Measurements from ENCODE around the gene SLC39A13. TPM values are rescaled to one million over a fixed set of nuclear protein-coding genes. Genes with fewer than 3 reads are reported as not detected.

The SLC39A13 gene
- total and polyA plus RNA-seq, 8 donors: 14.6 to 55.6 (median 22.4) TPM

DNA sequence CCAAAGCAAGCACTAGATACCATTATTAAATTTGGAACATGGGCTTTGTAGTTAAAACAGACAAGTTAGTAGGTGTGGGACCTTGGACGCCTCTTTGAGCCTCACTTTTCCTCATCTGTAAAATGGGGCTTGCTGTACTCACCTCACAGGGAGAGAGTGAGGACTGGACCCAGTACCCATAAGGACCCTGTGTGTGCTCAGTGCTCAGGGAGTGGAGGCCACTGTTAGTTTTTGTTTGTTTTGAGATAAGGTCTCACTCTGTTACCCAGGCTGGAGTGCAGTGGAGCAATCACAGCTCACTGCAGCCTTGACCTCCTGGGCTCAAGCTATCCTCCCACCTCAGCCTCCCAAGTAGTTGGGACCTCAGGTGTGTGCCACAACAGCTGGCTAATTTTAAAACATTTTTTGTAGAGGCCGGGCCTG lies 31.7 kb downstream of the SLC39A13 start:
- WGBS, 2 donors: 83 to 88% methylated on average over 2 of the region's 2 CpGs
- DNase-seq: no peak
- Histone ChIP-seq H3K36me3 (no peaks in the 10 kb centered on the region), H3K27me3 (no peaks in the 10 kb centered on the region), H3K9me3 (no peaks in the 10 kb centered on the region), H3K27ac (no peak overlapping the region), H3K4me1 (peaks cover 0 to 9% (median 0%) of the 10 kb centered on the region in 3 donors), H3K4me3 (no peak overlapping the region)
- FAIRE-seq: no peak
- ATAC-seq: no peak
- TF ChIP-seq, protein P1, sequence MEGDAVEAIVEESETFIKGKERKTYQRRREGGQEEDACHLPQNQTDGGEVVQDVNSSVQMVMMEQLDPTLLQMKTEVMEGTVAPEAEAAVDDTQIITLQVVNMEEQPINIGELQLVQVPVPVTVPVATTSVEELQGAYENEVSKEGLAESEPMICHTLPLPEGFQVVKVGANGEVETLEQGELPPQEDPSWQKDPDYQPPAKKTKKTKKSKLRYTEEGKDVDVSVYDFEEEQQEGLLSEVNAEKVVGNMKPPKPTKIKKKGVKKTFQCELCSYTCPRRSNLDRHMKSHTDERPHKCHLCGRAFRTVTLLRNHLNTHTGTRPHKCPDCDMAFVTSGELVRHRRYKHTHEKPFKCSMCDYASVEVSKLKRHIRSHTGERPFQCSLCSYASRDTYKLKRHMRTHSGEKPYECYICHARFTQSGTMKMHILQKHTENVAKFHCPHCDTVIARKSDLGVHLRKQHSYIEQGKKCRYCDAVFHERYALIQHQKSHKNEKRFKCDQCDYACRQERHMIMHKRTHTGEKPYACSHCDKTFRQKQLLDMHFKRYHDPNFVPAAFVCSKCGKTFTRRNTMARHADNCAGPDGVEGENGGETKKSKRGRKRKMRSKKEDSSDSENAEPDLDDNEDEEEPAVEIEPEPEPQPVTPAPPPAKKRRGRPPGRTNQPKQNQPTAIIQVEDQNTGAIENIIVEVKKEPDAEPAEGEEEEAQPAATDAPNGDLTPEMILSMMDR (IDR thresholded peaks at IDR 0.05): no peak
- intact Hi-C loops (cut with DNase I): loop anchor here in 1 of 3 donors (10.0 kb wide), 1 partner anchor 65 kb away; the partner anchor contains the start of gene SPI1

DNA sequence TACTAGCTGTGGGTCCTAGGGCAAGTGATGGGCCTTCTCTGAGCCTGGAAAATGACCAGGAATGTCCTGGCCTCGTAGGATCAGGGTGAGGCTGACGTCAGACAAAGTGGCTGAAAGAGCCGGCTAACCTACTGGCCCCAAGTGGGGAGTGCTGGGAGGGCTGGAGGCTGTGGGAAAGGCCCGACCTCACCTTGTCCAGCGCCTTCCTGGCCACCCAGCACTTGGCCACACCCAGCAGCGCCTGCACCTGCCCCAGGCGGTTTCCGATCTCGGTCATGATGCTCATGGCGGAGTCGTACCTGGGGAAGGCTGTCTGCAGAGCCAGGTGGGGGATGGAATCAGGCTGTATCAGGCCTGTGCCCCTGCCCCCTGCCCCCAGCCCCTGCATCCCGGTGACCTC lies 33.0 kb downstream of the SLC39A13 start:
- no peaks in the 10 kb centered on the region for H3K9me3 ChIP-seq
- no peaks in the 10 kb centered on the region for H3K36me3 ChIP-seq
- H3K27ac ChIP-seq: no peak overlapping the region
- no peak for FAIRE-seq
- peaks cover 0 to 9% (median 0%) of the 10 kb centered on the region in 3 donors for H3K4me1 ChIP-seq
- no peaks in the 10 kb centered on the region for H3K27me3 ChIP-seq
- 81 to 88% methylated on average over 12 of the region's 12 CpGs for WGBS, 2 donors
- DNase-seq: no peak
- H3K4me3 ChIP-seq: no peak overlapping the region
- TF ChIP-seq, protein P1 (IDR thresholded peaks at IDR 0.05): no peak
- intact Hi-C loops (cut with DNase I): loop anchor here in 1 of 3 donors (10.0 kb wide), 1 partner anchor 67 kb away; the partner anchor contains the start of gene SPI1
- no peak for ATAC-seq

DNA sequence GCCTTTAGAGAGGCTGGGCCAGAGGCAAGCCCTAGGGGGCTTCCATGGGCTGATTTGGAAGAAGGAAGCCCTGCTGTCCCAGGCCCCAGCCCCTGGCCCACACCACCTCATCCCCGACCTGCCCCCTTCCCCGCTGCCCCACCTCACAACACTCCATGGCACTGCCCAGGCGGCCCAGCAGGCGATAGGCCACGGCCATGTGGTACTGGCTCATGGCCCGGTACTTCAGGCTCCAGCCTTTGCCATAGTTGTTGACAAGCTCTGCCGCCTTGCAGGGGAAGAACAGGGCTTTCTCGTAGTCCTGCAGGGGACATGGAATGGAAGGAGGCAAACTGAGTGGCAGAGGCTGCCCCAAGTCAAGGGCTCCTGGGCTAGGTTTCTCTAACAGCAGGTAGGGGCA lies 34.1 kb downstream of the SLC39A13 start:
- DNase-seq (no peak), ATAC-seq (no peak), FAIRE-seq (no peak)
- no peaks in the 10 kb centered on the region for H3K9me3 ChIP-seq
- H3K36me3 ChIP-seq: no peaks in the 10 kb centered on the region
- whole genome bisulfite sequencing, 2 donors: 84 to 88% methylated on average over 8 of the region's 8 CpGs
- H3K27me3 ChIP-seq: no peaks in the 10 kb centered on the region
- no peak overlapping the region for H3K27ac ChIP-seq
- peaks cover 0 to 6% (median 0%) of the 10 kb centered on the region in 3 donors for H3K4me1 ChIP-seq
- intact Hi-C loops (cut with DNase I): loop anchor here in 1 of 3 donors (10.0 kb wide), 1 partner anchor 68 kb away; the partner anchor contains the start of gene SPI1
- TF ChIP-seq, protein P1 (IDR thresholded peaks at IDR 0.05): no peak
- H3K4me3 ChIP-seq: no peak overlapping the region

DNA sequence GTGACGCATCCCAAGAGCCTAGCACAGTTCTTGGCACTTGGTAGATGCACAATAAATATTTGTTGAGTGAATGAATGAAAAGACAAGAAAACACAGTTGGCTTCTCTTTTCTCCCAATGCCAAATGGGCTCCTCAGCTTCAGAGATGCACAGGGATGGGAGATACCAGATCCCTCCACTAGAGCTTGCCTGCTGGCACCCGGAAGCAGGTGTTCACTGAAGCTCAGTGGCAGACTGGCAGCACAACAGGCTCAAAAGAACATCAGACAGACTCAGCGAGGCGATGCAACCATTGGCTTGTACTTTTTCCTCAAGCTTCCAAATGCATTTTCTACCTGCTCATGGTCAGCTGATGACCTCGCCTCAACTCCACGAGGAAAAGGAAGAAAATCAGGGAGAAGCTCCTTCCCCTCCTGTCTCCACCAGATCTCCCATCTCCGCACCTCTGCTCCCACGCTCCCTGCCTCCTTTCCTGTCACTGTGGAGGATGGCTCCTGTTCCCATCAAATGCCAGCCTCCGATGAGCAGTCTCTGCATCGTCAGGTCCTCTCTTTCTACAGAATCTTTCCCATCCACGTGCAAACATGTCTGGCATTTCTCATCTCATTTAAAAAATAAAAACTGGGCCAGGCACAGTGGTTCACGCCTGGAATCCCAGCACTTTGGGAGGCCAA lies 34.8 kb downstream of the SLC39A13 start:
- intact Hi-C loops (cut with DNase I): loop anchor here in 1 of 3 donors (10.0 kb wide), 1 partner anchor 68 kb away; the partner anchor contains the start of gene SPI1
- Histone ChIP-seq H3K9me3 (no peaks in the 10 kb centered on the region), H3K27me3 (no peaks in the 10 kb centered on the region), H3K27ac (no peak overlapping the region), H3K4me1 (no peaks in the 10 kb centered on the region), H3K4me3 (no peak overlapping the region), H3K36me3 (no peaks in the 10 kb centered on the region)
- WGBS, 2 donors: 77 to 82% methylated on average over 12 of the region's 12 CpGs
- FAIRE-seq (no peak), DNase-seq (no peak), ATAC-seq (peak in 1 of 4 donors; percentile 38)
- TF ChIP-seq, protein P1 (IDR thresholded peaks at IDR 0.05): no peak

DNA sequence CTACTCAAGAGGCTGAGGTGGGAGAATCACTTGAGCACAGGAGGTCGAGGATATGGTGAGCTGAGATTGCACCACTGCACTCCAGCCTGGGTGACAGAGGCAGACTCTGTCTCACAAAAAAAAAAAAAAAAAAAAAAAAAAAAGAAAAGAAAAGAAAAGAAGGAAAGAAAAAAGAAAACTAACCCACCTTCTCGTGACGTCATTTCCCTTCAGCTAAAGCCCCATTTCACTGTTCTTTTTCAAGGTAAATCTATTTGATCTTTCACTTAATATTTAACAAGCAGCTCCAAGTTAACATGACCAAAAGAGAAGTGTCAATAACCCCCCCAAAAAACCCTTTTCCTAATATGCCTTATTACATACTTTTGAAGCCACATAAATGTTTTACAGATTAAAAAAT lies 35.4 kb downstream of the SLC39A13 start:
- FAIRE-seq: no peak
- intact Hi-C loops (cut with DNase I): loop anchor here in 1 of 3 donors (10.0 kb wide), 1 partner anchor 69 kb away; the partner anchor contains the start of gene SPI1
- WGBS, 2 donors: 67 to 69% methylated on average over 3 of the region's 3 CpGs

More for the DNA sequence above, 35.4 kb downstream of the SLC39A13 start:
- Histone ChIP-seq H3K9me3 (no peaks in the 10 kb centered on the region), H3K36me3 (no peaks in the 10 kb centered on the region), H3K27me3 (no peaks in the 10 kb centered on the region), H3K4me1 (no peaks in the 10 kb centered on the region), H3K27ac (no peak overlapping the region), H3K4me3 (no peak overlapping the region)
- DNase-seq (no peak), ATAC-seq (no peak)
- TF ChIP-seq, protein P1 (IDR thresholded peaks at IDR 0.05): no peak

All from pancreas (tissue), 10 donors.